Liver (tissue), 3 donors: Measurements from ENCODE around the gene ZNF664.

Experiments
- EGR1 ChIP-seq, 2 donors: IDR thresholded peaks; 2 replicates each; pipeline ENCODE4 v1.6.1; 2016 to 2018; ENCODE audit warnings: antibody characterized with exemption in 2 of 2, low read depth in 2 of 2
- GABPA ChIP-seq, 2 donors: IDR thresholded peaks in 1 of 2; conservative IDR thresholded peaks in 1 of 2; 2 replicates each; pipeline ENCODE4 v1.6.1; 2016; ENCODE audit warnings: antibody characterized with exemption in 2 of 2, mild to moderate bottlenecking in 1 of 2, moderate library complexity in 1 of 2
- JUND ChIP-seq, 2 donors: IDR thresholded peaks; 2 replicates each; pipeline ENCODE4 v1.6.1; 2016; ENCODE audit warnings: antibody characterized with exemption in 2 of 2
- NR2F2 ChIP-seq: IDR thresholded peaks from 2 replicates; pipeline ENCODE4 v1.6.1; 2016; ENCODE audit warnings: antibody characterized with exemption
- TF ChIP-seq, protein P1 (sequence below): fragments of 150-350 bp; IDR thresholded peaks from 2 replicates; pipeline ENCODE4 v1.5.1; 2017; ENCODE audit warnings: improper control_type of control experiment, low read depth, low read length; ENCODE audit not compliant: missing input control
- donor health status: healthy.
- donor health status: healthy.

DNA sequence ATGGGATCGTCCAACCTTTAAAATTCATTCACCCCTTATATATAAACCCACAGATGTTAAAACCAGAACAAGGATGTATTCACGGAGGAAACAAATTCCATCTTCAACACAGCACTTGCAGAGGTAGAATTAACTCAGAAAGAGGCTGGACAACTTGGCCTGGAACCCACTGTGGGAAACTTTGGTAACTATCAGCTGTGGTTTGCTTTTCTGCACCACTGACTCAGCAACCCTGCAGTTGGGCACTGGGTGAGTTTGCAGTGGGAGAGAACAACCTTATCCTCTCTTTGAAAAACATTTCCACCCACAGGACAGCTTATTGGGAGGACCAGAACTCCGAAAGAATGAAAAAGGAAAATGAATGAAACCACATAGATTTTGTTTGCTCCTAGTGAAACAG is 66.3 kb downstream of the ZNF664 start:
- TF ChIP-seq, protein P1, sequence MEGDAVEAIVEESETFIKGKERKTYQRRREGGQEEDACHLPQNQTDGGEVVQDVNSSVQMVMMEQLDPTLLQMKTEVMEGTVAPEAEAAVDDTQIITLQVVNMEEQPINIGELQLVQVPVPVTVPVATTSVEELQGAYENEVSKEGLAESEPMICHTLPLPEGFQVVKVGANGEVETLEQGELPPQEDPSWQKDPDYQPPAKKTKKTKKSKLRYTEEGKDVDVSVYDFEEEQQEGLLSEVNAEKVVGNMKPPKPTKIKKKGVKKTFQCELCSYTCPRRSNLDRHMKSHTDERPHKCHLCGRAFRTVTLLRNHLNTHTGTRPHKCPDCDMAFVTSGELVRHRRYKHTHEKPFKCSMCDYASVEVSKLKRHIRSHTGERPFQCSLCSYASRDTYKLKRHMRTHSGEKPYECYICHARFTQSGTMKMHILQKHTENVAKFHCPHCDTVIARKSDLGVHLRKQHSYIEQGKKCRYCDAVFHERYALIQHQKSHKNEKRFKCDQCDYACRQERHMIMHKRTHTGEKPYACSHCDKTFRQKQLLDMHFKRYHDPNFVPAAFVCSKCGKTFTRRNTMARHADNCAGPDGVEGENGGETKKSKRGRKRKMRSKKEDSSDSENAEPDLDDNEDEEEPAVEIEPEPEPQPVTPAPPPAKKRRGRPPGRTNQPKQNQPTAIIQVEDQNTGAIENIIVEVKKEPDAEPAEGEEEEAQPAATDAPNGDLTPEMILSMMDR = no peak
- TF ChIP-seq JUND (IDR thresholded peaks at IDR 0.05) = no peak
- no peak for TF ChIP-seq EGR1 (IDR thresholded peaks at IDR 0.05; ENCODE audit: low read depth in 2 of 2)
- no peak for TF ChIP-seq NR2F2
- no peak for TF ChIP-seq GABPA (IDR thresholded peaks at IDR 0.05 in 1 of 2, conservative IDR thresholded peaks at IDR 0.05 in 1 of 2)
